Panc1 (cell line): ENCODE data around the gene PDE6B.

Source experiments
- POLR2AphosphoS5 ChIP-seq: IDR thresholded peaks from 2 replicates; pipeline ENCODE4 v1.6.1; 2012; ENCODE audit warnings: mild to moderate bottlenecking, low read depth, low read length, moderate library complexity
- REST ChIP-seq, 2 experiments: IDR thresholded peaks; 2 replicates each; pipeline ENCODE4 v1.6.1; 2011 to 2012; ENCODE audit warnings: low read depth in 2 of 2, control low read depth in 1 of 2, low read length in 1 of 2, mild to moderate bottlenecking in 1 of 2, moderate library complexity in 1 of 2; ENCODE audit not compliant: insufficient read depth in 1 of 2
- SIN3A ChIP-seq: IDR thresholded peaks from 2 replicates; pipeline ENCODE4 v1.6.1; 2012; ENCODE audit warnings: low read depth, mild to moderate bottlenecking, low read length, moderate library complexity, borderline replicate concordance; ENCODE audit not compliant: insufficient read depth
- TCF7L2 ChIP-seq: IDR thresholded peaks from 2 replicates; pipeline ENCODE4 v1.6.1; 2011; ENCODE audit warnings: mild to moderate bottlenecking, low read depth, low read length, inconsistent platforms
- TF ChIP-seq, protein P1 (sequence below): fragments of 450-650 bp; IDR thresholded peaks from 2 replicates; pipeline ENCODE4 v1.5.1; 2017; ENCODE audit warnings: mild to moderate bottlenecking

DNA sequence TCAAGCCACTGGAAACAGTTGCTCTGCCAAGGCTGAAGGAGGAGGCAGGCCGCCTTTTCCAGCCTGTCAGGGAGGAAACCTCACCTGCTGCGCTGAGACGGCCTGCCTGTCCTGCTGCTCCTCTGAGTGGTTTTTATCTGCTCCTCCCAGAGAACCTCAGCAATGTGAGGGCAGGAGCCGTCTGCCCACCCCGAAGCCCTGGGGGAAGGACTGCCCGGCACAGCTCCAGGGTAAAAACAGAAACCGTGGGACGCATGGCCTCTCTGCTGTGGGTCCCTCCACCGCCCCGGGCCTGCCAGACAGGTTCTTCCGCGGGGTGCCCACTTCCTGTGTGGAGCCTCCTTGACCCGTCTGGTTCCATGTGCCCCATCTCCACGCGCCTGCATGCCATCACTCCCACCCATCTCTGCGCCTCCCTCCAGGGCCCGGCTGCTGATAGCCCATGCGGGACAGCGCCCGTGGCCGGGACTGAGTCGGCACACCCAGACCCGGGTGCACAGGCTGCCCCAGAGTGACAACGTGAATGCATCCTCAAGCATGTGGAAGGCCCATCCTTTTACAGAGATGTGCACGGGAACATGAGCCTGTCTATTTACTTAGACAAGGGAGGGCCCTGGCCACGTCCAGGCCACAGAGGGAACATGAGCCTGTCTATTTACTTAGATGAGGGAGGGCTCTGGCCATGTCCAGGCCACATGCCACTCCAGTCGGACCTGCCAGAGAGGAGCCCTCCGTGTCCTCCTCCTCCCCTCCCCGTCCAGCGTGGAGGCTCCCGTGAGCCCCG is 67.6 kb downstream of the PDE6B start:
- TF ChIP-seq, protein P1, sequence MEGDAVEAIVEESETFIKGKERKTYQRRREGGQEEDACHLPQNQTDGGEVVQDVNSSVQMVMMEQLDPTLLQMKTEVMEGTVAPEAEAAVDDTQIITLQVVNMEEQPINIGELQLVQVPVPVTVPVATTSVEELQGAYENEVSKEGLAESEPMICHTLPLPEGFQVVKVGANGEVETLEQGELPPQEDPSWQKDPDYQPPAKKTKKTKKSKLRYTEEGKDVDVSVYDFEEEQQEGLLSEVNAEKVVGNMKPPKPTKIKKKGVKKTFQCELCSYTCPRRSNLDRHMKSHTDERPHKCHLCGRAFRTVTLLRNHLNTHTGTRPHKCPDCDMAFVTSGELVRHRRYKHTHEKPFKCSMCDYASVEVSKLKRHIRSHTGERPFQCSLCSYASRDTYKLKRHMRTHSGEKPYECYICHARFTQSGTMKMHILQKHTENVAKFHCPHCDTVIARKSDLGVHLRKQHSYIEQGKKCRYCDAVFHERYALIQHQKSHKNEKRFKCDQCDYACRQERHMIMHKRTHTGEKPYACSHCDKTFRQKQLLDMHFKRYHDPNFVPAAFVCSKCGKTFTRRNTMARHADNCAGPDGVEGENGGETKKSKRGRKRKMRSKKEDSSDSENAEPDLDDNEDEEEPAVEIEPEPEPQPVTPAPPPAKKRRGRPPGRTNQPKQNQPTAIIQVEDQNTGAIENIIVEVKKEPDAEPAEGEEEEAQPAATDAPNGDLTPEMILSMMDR: no peak
- no peak for TF ChIP-seq POLR2AphosphoS5
- TF ChIP-seq SIN3A: no peak
- TF ChIP-seq REST (IDR thresholded peaks at IDR 0.05; ENCODE audit: insufficient read depth in 1 of 2, low read depth in 2 of 2, low read length in 1 of 2): no peak
- TF ChIP-seq TCF7L2: no peak
